Fibroblast of peridontal ligament (primary cell): Measurements from ENCODE around the gene GOLGA6L4.
"Not testable (repeated sequence)": the region's sequence is repeated elsewhere in the genome, so short reads cannot be mapped to it uniquely, and the experiment has no call there.

ENCODE experiments used
- DNase-seq: peaks from one replicate; pipeline ENCODE4 v3.0.0-alpha.2; 2010; ENCODE audit errors: extremely low read depth

Gene GOLGA6L4

DNA sequence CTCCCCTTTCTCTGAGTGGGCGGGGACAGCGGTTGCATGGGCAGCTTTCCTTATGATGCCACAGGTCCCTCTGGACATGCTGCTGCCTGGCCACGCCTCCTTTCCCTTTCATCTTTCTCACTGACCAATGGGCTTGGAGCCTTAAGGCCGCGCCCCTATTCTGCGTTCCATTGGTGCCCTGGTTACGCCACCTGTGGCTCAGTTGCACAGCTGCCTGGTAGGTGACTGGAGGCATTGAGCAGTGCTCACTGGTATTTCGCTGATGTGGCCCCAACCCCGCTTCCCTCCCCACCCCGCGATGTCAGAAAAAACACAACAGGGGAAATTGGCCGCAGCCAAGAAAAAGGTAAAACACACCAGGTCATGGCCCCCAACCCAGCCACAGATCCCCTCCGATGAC lies at the start of gene GOLGA6L4:
Gene GOLGA6L4 (plus strand): TSS at position 201 of the 400 bp plus-strand sequence. CDS start 62 bp downstream, at position 263.
- not testable (repeated sequence) for DNase-seq

DNA sequence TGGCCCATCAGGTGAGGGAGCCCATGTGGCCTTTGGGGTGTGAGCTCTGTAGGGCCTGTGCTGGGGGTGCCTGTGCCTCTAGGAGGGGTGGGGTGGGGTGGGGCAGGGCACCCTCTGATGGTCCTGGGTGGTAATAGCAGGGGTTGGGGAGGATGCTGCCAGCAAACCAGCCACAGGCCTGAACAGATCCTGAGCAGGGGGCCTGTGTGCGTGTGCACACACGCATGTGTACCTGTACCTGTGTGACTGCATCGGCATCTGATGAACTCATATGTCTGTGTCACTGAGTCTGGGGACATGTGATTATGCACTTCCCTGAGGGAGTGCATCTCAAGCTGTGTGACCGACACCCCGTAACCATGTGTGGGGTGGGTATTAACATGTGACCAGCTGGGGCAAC lies 42.6 kb upstream of the GOLGA6L4 start:
- not testable (repeated sequence) for DNase-seq

- DNase-seq, result not testable (repeated sequence)
Observed at GRCh38 chr15:84195603-84196002, 40.0 kb upstream of the GOLGA6L4 start.

GRCh38 chr15:84196530-84197188 lies 38.9 kb upstream of the GOLGA6L4 start:
- not testable (repeated sequence) for DNase-seq

- DNase-seq, result not testable (repeated sequence)
Observed at GRCh38 chr15:84199865-84200264, 35.7 kb upstream of the GOLGA6L4 start.

DNA sequence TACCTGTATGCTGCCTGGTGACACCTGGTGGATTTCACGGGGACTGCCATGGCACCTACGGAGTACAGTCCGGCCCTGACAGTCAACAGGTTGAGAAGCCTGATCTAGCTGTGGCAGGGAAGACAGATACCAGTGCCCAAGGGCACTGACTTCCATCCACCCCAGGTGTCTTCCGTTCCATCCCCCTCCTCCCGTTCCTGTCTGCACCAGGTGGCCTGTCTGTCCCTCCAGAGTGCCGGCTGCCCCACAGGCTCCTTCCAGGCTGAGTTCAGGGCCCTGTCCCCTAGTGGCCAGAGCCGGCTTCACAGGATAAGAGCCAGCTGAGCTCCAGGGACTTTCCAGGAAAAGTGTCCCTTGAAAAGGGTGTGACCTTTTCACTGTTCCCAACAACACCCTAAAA lies 10.9 kb downstream of the GOLGA6L4 start:
- not testable (repeated sequence) for DNase-seq
